Suprapubic skin (tissue), 4 donors: Measurements from ENCODE around the gene ZSCAN31. TPM values are rescaled to one million over a fixed set of nuclear protein-coding genes. Genes with fewer than 3 reads are reported as not detected.
A peak's percentile ranks its signal among the peaks of the same experiment; 100 is the strongest.

Experiments
- DNase-seq, 2 donors: peaks; one replicate each; pipeline ENCODE4 v3.0.0-alpha.2; 2019; ENCODE audit warnings: low spot score in 2 of 2
- H3K27ac ChIP-seq: fragments of 200-600 bp; sonication (generic); one replicate; pipeline ENCODE4 v1.5.1; 2019
- H3K27me3 ChIP-seq: fragments of 200-600 bp; sonication (generic); one replicate; pipeline ENCODE4 v1.5.1; 2019
- H3K36me3 ChIP-seq: fragments of 200-600 bp; sonication (generic); one replicate; pipeline ENCODE4 v1.5.1; 2019
- H3K4me1 ChIP-seq: fragments of 200-600 bp; sonication (generic); one replicate; pipeline ENCODE4 v1.5.1; 2019
- H3K4me3 ChIP-seq: fragments of 200-600 bp; sonication (generic); one replicate; pipeline ENCODE4 v1.5.1; 2019; ENCODE audit warnings: mild to moderate bottlenecking
- H3K9me3 ChIP-seq: fragments of 200-600 bp; sonication (generic); one replicate; pipeline ENCODE4 v1.5.1; 2019
- CTCF ChIP-seq, 2 donors: fragments of 200-600 bp in 1 of 2; fragments of 450-650 bp in 1 of 2; sonication (generic) in 1 of 2; IDR thresholded peaks; one replicate each; pipeline ENCODE4 v1.5.1; 2016 to 2019; ENCODE audit warnings: antibody characterized with exemption in 2 of 2, mild to moderate bottlenecking in 1 of 2, moderate library complexity in 1 of 2
- EP300 ChIP-seq: sonication (generic); formaldehyde crosslinking; IDR thresholded peaks from one replicate; pipeline ENCODE4 v1.6.1; 2017; ENCODE audit warnings: antibody characterized with exemption
- POLR2A ChIP-seq, 2 donors: fragments of 450-650 bp; IDR thresholded peaks; one replicate each; pipeline ENCODE4 v1.6.1; 2017; ENCODE audit warnings: antibody characterized with exemption in 2 of 2, mild to moderate bottlenecking in 2 of 2, moderate library complexity in 2 of 2
- POLR2AphosphoS5 ChIP-seq, 3 donors: sonication (generic); formaldehyde crosslinking; IDR thresholded peaks; one replicate each; pipeline ENCODE4 v1.6.1; 2017; ENCODE audit warnings: antibody characterized with exemption in 3 of 3
- WGBS: methylation state at CpG from one replicate; pipeline ENCODE4 v1.1.5; 2018; 5-methylcytosine and 5-hydroxymethylcytosine counted together
- total RNA-seq, 4 donors: library from RNA; depleted of rRNA; stranded (reverse); fragments of >200 nt; gene quantifications; one replicate each; pipeline ENCODE4 v1.1.0, GENCODE V29; 2016

Gene ZSCAN31
- total RNA-seq, 4 donors from 2014 or later = 2.8 to 11.3 (median 10.7) TPM

DNA sequence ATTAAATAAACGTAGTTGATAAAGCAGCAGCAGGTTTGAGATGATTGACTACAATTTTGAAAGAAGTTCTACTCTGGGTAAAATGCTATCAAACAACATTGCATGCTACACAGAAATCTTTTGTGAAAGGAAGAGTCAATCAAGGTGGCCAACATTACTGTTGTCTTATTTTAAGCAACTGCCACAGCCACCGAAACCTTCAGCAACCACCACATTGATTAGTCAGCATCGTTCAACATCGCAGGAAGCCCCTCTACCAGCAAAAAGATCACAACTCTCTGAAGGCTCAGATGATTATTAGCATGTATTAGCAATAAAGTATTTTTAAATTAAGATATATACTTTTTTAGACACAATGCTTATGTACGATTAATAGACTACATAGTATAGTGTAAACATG, 40.6 kb downstream of the ZSCAN31 start:
- H3K27ac ChIP-seq = no peak overlapping the region
- DNase-seq = no peak
- no peak overlapping the region for H3K4me3 ChIP-seq
- WGBS = 96% methylated on average over 5 of the region's 5 CpGs
- no peaks in the 10 kb centered on the region for H3K9me3 ChIP-seq
- TF ChIP-seq POLR2A (IDR thresholded peaks at IDR 0.05) (no peak), CTCF (IDR thresholded peaks at IDR 0.05) (no peak), EP300 (no peak), POLR2AphosphoS5 (IDR thresholded peaks at IDR 0.05) (no peak)
- H3K4me1 ChIP-seq = no peaks in the 10 kb centered on the region
- peaks cover 5% of the 10 kb centered on the region for H3K36me3 ChIP-seq
- H3K27me3 ChIP-seq = no peaks in the 10 kb centered on the region

DNA sequence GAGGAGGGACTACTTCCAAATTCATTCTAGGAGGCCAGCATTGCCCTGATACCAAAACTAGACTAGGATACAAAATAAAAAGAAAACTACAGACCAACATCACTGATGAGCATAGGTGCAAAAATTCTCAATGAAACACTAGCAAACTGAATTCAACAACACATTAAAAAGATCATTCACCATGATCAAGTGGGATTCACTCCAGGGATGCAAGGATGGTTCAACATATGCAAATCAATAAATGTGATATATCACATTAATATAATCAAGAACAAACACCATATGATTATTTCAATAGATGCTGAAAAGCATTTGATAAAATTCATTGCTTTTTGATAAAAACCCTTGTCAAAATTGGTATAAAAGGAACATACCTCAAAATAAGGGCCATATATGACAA, 44.4 kb downstream of the ZSCAN31 start:
- H3K4me3 ChIP-seq = no peak overlapping the region
- DNase-seq = no peak
- no peaks in the 10 kb centered on the region for H3K9me3 ChIP-seq
- H3K4me1 ChIP-seq = no peaks in the 10 kb centered on the region
- peaks cover 5% of the 10 kb centered on the region for H3K36me3 ChIP-seq
- H3K27me3 ChIP-seq = no peaks in the 10 kb centered on the region
- H3K27ac ChIP-seq = no peak overlapping the region
- no peak for TF ChIP-seq EP300
- TF ChIP-seq POLR2A (IDR thresholded peaks at IDR 0.05) = no peak
- TF ChIP-seq POLR2AphosphoS5 (IDR thresholded peaks at IDR 0.05) = no peak
- no peak for TF ChIP-seq CTCF (IDR thresholded peaks at IDR 0.05)

- Histone ChIP-seq H3K36me3 (peaks cover 9% of the 10 kb centered on the region), H3K4me3 (no peak overlapping the region), H3K27me3 (no peaks in the 10 kb centered on the region), H3K4me1 (peaks cover 10% of the 10 kb centered on the region), H3K27ac (no peak overlapping the region), H3K9me3 (no peaks in the 10 kb centered on the region)
- DNase-seq = no peak
- WGBS = 100% methylated on average over 2 of the region's 2 CpGs
- TF ChIP-seq POLR2A (IDR thresholded peaks at IDR 0.05) (no peak), POLR2AphosphoS5 (IDR thresholded peaks at IDR 0.05) (no peak), EP300 (no peak), CTCF (IDR thresholded peaks at IDR 0.05) (no peak)
Measured at GRCh38 chr6:28282926-28283325, 53.0 kb downstream of the ZSCAN31 start.

DNA sequence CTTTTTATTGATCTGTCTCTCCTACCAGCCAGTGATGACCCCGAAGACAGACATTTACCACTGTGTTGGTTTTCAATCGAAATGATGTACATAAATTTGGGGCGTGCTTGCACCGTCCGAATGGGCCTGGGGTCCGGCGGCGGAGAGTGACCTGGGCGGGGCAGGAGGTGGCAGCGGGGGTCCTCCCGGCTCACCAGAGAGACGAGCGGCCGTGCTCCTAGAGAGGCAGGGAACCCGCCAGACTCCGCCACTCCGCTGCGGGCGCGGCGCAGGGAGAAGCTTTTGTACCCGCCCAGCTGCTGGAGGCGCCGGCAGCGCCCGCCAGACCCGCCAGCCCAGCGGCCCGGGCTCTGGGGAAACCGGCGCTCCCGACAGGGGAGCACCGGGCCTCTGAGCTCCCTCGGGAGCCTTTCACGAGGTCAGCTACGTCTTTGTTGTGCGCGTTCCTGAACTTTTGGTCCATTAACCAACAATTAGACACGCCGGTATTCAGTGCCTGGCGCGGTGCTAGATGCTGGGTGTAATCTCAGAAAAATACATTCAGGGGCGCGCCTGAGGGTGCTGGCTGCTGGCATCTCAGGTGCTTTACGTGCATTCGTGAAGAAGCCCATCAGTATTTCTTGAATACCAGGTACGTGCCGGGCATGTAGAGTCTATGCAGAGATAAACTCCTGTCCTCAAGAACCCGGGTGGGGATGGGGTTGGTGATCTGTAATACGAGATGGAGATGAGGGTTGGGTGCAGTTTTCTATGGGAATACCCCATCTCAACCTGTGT, 54.5 kb downstream of the ZSCAN31 start, which contains the start of gene PGBD1:
TSS of gene PGBD1 (plus strand) at position 285 of the 777 bp plus-strand sequence. CDS start 2,242 bp downstream, outside the sequence.
- Histone ChIP-seq H3K27ac (no peak within 1 kb of the TSS), H3K27me3 (no peaks in the 10 kb centered on the region), H3K9me3 (no peaks in the 10 kb centered on the region), H3K36me3 (peaks cover 11% of the 10 kb centered on the region), H3K4me1 (peaks cover 10% of the 10 kb centered on the region), H3K4me3 (peak within 1 kb of the TSS; percentile 65)
- WGBS = under 1% methylated on average over 31 of the region's 50 CpGs
- no peak for TF ChIP-seq POLR2A (IDR thresholded peaks at IDR 0.05)
- TF ChIP-seq POLR2AphosphoS5 (IDR thresholded peaks at IDR 0.05) = no peak
- TF ChIP-seq CTCF (IDR thresholded peaks at IDR 0.05) = no peak
- TF ChIP-seq EP300 = no peak
- DNase-seq = peak in 1 of 2 donors; percentile 67

DNA sequence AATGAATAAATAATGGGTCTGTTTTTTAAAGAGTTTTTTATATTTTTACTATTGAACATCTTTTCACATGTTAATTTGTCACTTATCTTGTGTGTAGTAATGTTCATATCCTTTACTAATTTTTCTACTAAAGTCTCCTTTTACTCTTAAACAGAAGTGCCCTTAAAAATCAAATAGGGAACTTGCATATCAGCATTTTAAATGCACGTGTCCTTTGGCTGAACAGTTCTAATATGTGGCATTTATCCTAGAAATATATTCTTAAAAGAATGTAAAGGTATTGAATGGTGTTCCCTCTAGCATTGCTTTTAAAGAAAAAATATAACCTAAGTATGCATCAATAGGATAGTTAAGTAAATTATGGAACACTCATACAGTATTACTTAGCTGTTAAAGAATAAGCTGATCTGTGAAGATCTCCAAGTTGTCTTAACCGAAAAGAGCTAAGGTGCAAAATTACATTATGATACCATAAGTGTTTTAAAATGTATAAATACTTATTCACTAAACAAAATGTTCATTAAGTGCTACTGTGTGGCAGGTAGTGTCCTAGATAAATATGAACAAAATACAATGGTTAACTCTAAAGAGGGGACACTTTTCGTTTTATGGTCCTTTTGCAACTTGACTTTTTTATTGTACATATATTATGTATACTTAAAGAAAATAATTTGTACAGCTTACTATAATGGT, 55.2 kb downstream of the ZSCAN31 start:
- Histone ChIP-seq H3K27ac (no peak overlapping the region), H3K4me1 (peaks cover 10% of the 10 kb centered on the region)

More for the DNA sequence above, 55.2 kb downstream of the ZSCAN31 start:
- TF ChIP-seq EP300 = no peak
- TF ChIP-seq POLR2A (IDR thresholded peaks at IDR 0.05) = no peak
- no peak for TF ChIP-seq POLR2AphosphoS5 (IDR thresholded peaks at IDR 0.05)
- TF ChIP-seq CTCF (IDR thresholded peaks at IDR 0.05) = no peak
- H3K4me3 ChIP-seq = peak overlapping the region; percentile 65
- H3K9me3 ChIP-seq = no peaks in the 10 kb centered on the region
- H3K36me3 ChIP-seq = peaks cover 19% of the 10 kb centered on the region
- WGBS = 45% methylated on average over 3 of the region's 3 CpGs
- H3K27me3 ChIP-seq = no peaks in the 10 kb centered on the region
- DNase-seq = no peak
